Ishikawa (cell line): ENCODE data around the gene BMP7.

Experiments used
- CEBPB ChIP-seq: IDR thresholded peaks from 2 replicates; pipeline ENCODE4 v1.6.1; 2012
- CREB1 ChIP-seq: IDR thresholded peaks from 2 replicates; pipeline ENCODE4 v1.6.1; 2012; ENCODE audit warnings: low read depth
- EGR1 ChIP-seq: IDR thresholded peaks from 2 replicates; pipeline ENCODE4 v1.6.1; 2012
- EP300 ChIP-seq: IDR thresholded peaks from 2 replicates; pipeline ENCODE4 v1.6.1; 2012; ENCODE audit warnings: borderline replicate concordance
- FOXM1 ChIP-seq: IDR thresholded peaks from 2 replicates; pipeline ENCODE4 v1.6.1; 2012; ENCODE audit warnings: low read depth, borderline replicate concordance
- NFIC ChIP-seq: IDR thresholded peaks from 2 replicates; pipeline ENCODE4 v1.6.1; 2012
- RAD21 ChIP-seq: IDR thresholded peaks from 2 replicates; pipeline ENCODE4 v1.6.1; 2012; ENCODE audit warnings: low read depth
- TAF1 ChIP-seq: IDR thresholded peaks from 2 replicates; pipeline ENCODE4 v1.6.1; 2012; ENCODE audit warnings: low read depth, mild to moderate bottlenecking
- TCF12 ChIP-seq: IDR thresholded peaks from 2 replicates; pipeline ENCODE4 v1.6.1; 2012; ENCODE audit warnings: low read depth
- TEAD4 ChIP-seq: IDR thresholded peaks from 2 replicates; pipeline ENCODE4 v1.6.1; 2012
- YY1 ChIP-seq: IDR thresholded peaks from 2 replicates; pipeline ENCODE4 v1.6.1; 2012; ENCODE audit warnings: low read depth
- ZBTB7A ChIP-seq: IDR thresholded peaks from 2 replicates; pipeline ENCODE4 v1.6.1; 2012; ENCODE audit warnings: low read depth
- TF ChIP-seq, protein P1 (sequence below): IDR thresholded peaks from 2 replicates; pipeline ENCODE4 v1.6.1; 2012; ENCODE audit warnings: low read depth, mild to moderate bottlenecking
- TF ChIP-seq, protein P2 (sequence below): IDR thresholded peaks from 2 replicates; pipeline ENCODE4 v1.6.1; 2012
- TF ChIP-seq, protein P3 (sequence below): IDR thresholded peaks from 2 replicates; pipeline ENCODE4 v1.6.1; 2012

The BMP7 gene

DNA sequence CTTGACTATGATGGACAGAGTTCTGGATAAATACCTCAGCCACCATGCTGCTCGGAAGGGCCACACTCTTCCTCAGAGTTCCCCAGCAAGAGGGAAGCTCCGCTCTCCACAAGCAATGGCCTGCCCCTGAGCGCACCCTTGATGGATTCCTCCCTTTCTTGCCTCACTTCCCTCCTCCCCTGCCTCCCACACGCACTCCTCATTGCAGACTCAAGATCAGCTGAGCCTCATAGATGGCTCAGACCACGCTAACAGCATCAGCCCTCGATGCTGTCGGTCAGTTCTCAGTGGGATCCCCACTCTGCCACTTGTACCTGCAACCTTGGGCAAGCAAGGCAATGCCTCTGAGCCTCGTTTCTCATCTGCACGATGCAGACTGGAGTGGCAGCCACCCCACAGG is 123.3 kb downstream of the BMP7 start:
- no peak for TF ChIP-seq NFIC
- TF ChIP-seq CREB1 = no peak
- TF ChIP-seq ZBTB7A = no peak
- no peak for TF ChIP-seq TCF12
- TF ChIP-seq CEBPB = no peak
- TF ChIP-seq FOXM1 = no peak
- no peak for TF ChIP-seq RAD21
- no peak for TF ChIP-seq TAF1
- TF ChIP-seq EP300 = no peak
- TF ChIP-seq, protein P1, sequence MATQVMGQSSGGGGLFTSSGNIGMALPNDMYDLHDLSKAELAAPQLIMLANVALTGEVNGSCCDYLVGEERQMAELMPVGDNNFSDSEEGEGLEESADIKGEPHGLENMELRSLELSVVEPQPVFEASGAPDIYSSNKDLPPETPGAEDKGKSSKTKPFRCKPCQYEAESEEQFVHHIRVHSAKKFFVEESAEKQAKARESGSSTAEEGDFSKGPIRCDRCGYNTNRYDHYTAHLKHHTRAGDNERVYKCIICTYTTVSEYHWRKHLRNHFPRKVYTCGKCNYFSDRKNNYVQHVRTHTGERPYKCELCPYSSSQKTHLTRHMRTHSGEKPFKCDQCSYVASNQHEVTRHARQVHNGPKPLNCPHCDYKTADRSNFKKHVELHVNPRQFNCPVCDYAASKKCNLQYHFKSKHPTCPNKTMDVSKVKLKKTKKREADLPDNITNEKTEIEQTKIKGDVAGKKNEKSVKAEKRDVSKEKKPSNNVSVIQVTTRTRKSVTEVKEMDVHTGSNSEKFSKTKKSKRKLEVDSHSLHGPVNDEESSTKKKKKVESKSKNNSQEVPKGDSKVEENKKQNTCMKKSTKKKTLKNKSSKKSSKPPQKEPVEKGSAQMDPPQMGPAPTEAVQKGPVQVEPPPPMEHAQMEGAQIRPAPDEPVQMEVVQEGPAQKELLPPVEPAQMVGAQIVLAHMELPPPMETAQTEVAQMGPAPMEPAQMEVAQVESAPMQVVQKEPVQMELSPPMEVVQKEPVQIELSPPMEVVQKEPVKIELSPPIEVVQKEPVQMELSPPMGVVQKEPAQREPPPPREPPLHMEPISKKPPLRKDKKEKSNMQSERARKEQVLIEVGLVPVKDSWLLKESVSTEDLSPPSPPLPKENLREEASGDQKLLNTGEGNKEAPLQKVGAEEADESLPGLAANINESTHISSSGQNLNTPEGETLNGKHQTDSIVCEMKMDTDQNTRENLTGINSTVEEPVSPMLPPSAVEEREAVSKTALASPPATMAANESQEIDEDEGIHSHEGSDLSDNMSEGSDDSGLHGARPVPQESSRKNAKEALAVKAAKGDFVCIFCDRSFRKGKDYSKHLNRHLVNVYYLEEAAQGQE = no peak
- TF ChIP-seq EGR1 = no peak
- TF ChIP-seq, protein P2, sequence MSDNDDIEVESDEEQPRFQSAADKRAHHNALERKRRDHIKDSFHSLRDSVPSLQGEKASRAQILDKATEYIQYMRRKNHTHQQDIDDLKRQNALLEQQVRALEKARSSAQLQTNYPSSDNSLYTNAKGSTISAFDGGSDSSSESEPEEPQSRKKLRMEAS = no peak
- TF ChIP-seq YY1 = no peak
- TF ChIP-seq, protein P3, sequence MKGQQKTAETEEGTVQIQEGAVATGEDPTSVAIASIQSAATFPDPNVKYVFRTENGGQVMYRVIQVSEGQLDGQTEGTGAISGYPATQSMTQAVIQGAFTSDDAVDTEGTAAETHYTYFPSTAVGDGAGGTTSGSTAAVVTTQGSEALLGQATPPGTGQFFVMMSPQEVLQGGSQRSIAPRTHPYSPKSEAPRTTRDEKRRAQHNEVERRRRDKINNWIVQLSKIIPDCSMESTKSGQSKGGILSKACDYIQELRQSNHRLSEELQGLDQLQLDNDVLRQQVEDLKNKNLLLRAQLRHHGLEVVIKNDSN = no peak
- no peak for TF ChIP-seq TEAD4

DNA sequence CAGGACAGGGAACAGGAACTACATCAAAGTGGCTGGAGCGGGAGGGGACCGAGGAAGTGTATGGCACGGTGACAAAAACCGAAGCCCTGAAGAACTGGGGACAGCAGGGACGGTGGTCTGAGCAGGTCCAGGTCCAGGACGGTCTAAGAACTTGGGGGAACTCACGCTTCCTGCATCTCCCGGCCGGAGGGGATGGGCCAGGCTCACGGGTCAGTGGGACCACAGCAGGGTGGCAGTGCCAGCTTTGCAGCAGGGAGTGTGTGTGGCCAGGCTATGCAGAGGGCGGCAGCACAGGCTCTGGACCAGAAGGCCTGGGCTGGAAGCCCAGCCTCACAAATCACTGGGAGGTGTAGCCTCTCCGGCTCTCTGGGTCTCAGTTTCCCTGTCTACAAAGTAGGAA is 123.8 kb downstream of the BMP7 start:
- TF ChIP-seq CEBPB (no peak), CREB1 (no peak), RAD21 (no peak), YY1 (no peak), TEAD4 (no peak), FOXM1 (no peak), ZBTB7A (no peak), EP300 (no peak), TCF12 (no peak), NFIC (no peak), EGR1 (no peak), TAF1 (no peak)
- TF ChIP-seq, protein P2 = no peak
- TF ChIP-seq, protein P3 = no peak
- TF ChIP-seq, protein P1 = no peak

DNA sequence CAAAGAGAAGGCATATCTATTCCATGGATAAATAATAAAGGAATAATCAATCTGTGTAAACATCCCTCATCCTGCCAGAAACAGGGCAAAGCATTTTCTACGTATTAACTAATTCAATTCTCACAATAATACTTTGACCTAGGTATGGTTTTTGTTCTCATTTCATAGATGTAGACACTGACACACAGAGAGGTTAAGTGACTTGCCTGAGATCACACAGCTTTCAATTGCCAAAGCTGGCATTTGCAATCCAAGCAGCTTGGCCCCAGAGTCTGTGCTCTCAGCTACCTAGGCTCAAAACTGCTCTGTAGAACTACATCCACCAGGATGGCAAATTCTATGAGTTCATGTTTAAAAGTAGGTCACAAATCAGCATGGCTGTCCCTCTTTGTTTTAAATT is 124.9 kb downstream of the BMP7 start:
- TF ChIP-seq RAD21 (no peak), ZBTB7A (no peak)

DNA sequence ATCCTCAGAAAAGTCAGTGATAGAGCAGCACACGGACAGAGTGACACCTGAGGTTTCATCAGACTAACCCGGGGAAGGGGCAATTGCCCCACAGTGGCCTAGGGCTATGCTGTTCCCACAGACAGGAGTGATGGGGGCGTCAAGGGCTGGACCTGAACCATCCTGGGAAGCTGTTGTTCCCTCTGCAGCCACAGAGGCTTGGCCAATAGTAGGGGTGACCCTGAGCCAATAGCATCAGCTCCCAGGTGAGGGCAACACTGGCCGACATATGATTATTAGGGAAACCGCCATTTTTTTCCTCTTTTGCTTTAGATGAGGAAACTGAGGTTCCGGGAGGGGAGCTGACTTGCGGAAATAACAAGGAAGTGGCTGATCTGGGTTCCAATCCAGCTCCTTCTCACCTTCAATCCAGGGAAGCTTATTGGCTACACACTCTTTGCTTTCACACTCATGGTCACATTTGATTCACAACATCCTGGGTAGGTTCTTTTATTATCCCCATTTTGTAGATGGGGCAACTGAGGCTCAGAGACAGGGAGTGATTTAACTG is 126.0 kb downstream of the BMP7 start:
- TF ChIP-seq TAF1 = no peak
- TF ChIP-seq, protein P3 = no peak
- TF ChIP-seq NFIC = no peak
- no peak for TF ChIP-seq CEBPB
- no peak for TF ChIP-seq ZBTB7A
- no peak for TF ChIP-seq FOXM1
- no peak for TF ChIP-seq RAD21
- TF ChIP-seq, protein P2 = no peak
- TF ChIP-seq, protein P1 = no peak
- no peak for TF ChIP-seq EP300
- TF ChIP-seq YY1 = no peak
- TF ChIP-seq EGR1 = no peak
- TF ChIP-seq TEAD4 = no peak
- TF ChIP-seq CREB1 = no peak
- no peak for TF ChIP-seq TCF12
